Posterior vena cava (tissue), 2 donors: ENCODE data around the gene SART1. TPM values are rescaled to one million over a fixed set of nuclear protein-coding genes. Genes with fewer than 3 reads are reported as not detected.
A peak's percentile ranks its signal among the peaks of the same experiment; 100 is the strongest.
"Not testable (repeated sequence)": the region's sequence is repeated elsewhere in the genome, so short reads cannot be mapped to it uniquely, and the experiment has no call there.

Source experiments
- DNase-seq: peaks from one replicate; pipeline ENCODE4 v3.0.0-alpha.2; 2020; ENCODE audit warnings: low spot score
- intact Hi-C, 2 donors: fragments of 100-400 bp; cut with DNase I; formaldehyde crosslinking; loops; one replicate each; pipeline versions ENCODE4 v1.14.1 to v1.14.2; 2022 to 2023
- total RNA-seq, 2 donors: library from RNA; stranded (reverse); fragmentation: NEBNext Ultra II Directional; extraction: Animal tissue kit (Norgen Biotek cat#: 25700); gene quantifications; one replicate each; pipeline ENCODE4 v1.2.1, GENCODE V29; 2021
- donor health status: DM: yes; HTN: yes; CAD: no.
- donor health status: DM: yes; HTN: yes; CAD: no.

SART1 gene
- total RNA-seq, 2 donors from 2014 or later = 41.1 to 46.2 TPM

- intact Hi-C loops = no loop called here
- no peak for DNase-seq
These were observed 32.9 kb upstream of the SART1 start for GRCh38 chr11:65928667-65929066.

DNA sequence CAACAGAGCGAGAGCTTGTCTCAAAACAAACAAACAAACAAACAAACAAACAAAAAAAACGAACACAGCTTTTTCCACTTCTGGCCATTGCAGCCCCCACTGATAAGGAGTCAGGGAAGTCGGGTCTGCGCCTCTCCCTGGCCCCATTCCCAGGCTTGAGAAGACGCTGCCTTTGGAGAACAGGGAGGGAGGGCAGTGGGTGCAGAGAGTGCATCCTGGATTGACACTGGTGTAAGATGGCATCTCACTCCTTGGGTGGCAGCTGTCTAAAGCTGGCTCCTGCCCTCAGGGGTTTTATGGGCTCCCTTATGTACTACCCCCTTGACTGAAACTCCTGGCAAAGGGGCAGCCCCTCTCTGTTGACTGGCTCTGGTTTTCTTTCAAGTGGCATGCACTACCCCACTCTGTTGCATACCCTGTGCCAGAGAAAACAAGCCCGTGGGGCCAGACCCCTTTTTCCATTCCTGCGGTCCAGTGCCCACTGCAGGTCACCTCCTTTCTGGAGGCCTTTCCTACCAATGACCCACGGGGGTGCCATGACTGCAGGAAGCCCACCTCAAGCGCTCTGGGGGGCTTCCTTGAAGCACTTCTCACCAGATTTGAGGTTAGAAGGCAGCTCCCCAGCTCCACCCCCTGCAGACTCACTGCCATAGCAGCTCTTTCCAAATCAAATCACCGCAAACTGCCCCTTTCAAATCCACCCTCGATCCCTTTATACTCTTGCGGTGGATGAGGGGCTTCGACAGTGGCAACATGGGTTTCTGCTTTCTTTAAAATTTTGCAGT, 29.6 kb upstream of the SART1 start:
- intact Hi-C loops = no loop called here
- DNase-seq = no peak

DNA sequence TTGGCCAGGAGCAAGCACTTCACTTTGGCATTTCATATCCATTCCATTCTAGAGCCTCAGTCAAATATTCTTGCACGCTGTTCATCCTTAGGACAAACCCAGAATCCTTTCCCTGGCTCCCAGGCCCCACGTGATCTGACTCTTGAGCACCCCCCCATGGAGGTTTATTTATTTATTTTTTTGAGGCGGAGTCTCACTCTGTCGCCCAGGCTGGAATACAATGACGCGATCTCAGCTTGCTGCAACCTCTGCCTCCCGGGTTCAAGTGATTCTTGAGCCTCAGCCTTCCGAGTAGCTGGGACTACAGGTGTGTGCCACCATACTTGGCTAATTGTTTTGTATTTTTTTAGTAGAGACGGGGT, 29.0 kb upstream of the SART1 start:
- intact Hi-C loops = no loop called here
- no peak for DNase-seq

- intact Hi-C loops = no loop called here
- no peak for DNase-seq
These were observed 27.5 kb upstream of the SART1 start for GRCh38 chr11:65934014-65934413.

DNA sequence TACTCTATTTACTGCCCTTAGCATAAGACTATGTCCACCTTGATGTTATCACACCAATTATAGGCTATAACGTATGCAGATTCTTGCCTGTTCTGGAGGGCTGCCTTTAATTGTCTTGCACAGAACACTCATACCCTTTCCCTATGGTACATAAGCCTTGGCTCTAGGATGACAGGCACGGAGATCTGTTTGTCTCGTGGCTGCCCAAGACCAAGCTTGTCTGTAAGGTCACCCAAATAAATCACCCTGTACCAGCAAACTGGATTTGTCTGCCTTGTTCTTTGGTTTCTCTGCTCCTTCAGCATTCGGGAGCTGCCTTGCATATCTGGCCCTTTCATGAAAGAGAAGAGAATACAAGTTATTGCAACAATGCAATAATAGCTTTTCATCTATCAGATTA, 23.8 kb upstream of the SART1 start:
- intact Hi-C loops = no loop called here
- DNase-seq = no peak

DNA sequence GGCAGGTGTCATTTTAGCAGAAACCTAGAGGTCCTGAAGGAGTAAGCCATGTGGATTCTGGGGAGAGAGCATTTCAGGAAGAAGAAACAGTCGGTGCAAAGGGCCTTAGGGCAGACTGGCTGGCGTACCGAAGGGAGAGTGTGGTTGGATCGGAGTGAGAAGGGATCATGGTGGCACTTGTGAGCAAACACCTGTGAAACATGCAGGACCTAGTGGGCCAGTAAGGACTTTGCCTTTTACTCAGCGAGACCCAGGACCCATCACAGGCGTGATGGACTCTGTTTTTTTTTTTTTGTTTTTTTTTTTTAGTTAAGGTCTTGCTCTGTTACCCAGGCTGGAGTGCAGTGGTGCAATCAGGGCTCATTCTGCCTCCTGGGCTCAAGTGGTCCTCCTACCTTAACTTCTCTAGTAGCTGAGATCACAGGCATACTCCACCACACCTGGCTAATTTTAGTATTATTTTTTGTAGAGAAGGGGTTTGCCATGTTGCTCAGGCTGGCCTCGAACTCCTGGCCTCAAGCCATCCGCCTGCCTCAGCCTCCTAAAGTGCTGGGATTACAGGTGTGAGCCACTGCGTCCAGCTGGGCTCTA, 19.7 kb upstream of the SART1 start:
- intact Hi-C loops = loop anchor here in 1 of 2 donors (5.0 kb wide), 1 partner anchor 1010 kb away; no protein-coding TSS in a partner anchor
- no peak for DNase-seq

- intact Hi-C loops = loop anchor here in 1 of 2 donors (5.0 kb wide), 1 partner anchor 1010 kb away; no protein-coding TSS in a partner anchor
- DNase-seq = no peak
These were observed 19.0 kb upstream of the SART1 start for GRCh38 chr11:65942531-65942930.

DNA sequence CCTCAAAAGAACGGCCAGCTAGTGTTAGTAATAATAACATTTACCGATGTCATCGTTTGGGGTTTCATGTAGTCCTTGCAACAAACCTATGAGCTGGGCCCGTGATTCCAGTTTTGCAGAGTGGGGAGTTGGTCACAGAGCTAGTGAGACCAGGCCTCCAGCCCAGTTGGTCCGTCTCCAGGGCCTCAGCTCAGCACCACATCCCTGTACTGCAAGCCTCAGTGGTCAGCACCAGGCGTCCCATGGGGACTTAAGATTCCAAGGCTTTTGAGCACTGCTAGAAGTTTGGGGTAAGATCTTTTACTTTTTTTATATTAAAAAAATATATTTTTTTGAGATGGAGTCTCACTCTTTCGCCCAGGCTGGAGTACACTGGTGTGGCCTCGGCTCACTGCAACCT, 17.3 kb upstream of the SART1 start:
- intact Hi-C loops = loop anchor here in 1 of 2 donors (5.0 kb wide), 1 partner anchor 1008 kb away; no protein-coding TSS in a partner anchor
- no peak for DNase-seq

GRCh38 chr11:65944767-65945166, 16.8 kb upstream of the SART1 start:
- no peak for DNase-seq
- intact Hi-C loops = loop anchor here in 1 of 2 donors (5.0 kb wide), 1 partner anchor 1008 kb away; no protein-coding TSS in a partner anchor

- intact Hi-C loops = no loop called here
- DNase-seq = no peak
These were observed 16.1 kb upstream of the SART1 start, which contains the start of gene TSGA10IP for GRCh38 chr11:65945430-65945911. TSS of gene TSGA10IP (plus strand) at chr11:65945480. CDS start at chr11:65945676, 196 bp downstream.

- no peak for DNase-seq
- intact Hi-C loops = no loop called here
These were observed 15.5 kb upstream of the SART1 start for GRCh38 chr11:65945941-65946558.

DNA sequence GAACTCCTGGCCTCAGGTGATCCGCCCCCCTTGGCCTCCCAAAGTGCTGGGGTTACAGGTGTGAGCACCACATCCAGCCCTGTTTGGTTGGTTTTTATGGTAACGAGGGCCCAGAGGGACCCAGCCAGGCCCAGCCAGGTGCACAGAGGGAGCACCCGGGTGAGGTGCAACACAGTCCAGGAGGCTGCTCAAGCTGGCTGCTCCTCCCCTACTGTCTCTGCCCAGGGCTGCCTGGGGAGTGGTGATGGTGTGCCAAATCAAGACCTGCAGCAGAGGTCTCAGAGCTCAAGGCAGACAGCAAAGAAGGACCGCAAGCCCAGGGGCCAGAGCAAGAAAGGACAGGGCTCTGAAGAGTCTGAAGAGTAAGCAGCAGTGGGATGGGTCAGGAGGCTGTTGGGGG, 14.9 kb upstream of the SART1 start:
- no peak for DNase-seq
- intact Hi-C loops = no loop called here

GRCh38 chr11:65947133-65947532, 14.4 kb upstream of the SART1 start:
- no peak for DNase-seq
- intact Hi-C loops = no loop called here

- DNase-seq = peak; percentile 24
- intact Hi-C loops = no loop called here
These were observed 13.9 kb upstream of the SART1 start for GRCh38 chr11:65947603-65948125.

GRCh38 chr11:65950711-65951110, 10.8 kb upstream of the SART1 start:
- intact Hi-C loops, DNase-seq: not testable (repeated sequence)

DNA sequence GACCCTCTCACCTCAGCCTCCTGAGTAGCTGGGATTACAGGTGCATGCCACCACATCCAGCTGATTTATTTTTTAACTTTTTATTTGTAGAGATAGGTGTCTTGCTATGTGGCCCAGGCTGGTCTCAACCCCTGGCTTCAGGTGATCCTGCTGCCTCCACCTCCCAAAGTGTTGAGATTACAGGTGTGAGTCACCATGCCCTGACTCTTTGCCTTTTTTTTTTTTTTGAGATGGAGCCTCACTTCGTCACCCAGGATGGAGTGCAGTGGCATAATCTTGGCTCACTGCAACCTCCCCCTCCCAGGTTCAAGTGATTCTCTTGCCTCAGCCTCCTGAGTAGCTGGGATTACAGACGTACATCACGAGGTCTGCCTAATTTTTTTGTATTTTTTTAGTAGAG, 9.9 kb upstream of the SART1 start:
- DNase-seq, intact Hi-C loops: not testable (repeated sequence)

- no peak for DNase-seq
- intact Hi-C loops = no loop called here
These were observed 9.4 kb upstream of the SART1 start for GRCh38 chr11:65952052-65952521.

- no peak for DNase-seq
- intact Hi-C loops = no loop called here
These were observed 8.1 kb upstream of the SART1 start for GRCh38 chr11:65953471-65953870.

GRCh38 chr11:65954771-65955170, 6.8 kb upstream of the SART1 start:
- intact Hi-C loops = loop anchor here in 1 of 2 donors (5.0 kb wide), 1 partner anchor 1173 kb away; no protein-coding TSS in a partner anchor
- no peak for DNase-seq

DNA sequence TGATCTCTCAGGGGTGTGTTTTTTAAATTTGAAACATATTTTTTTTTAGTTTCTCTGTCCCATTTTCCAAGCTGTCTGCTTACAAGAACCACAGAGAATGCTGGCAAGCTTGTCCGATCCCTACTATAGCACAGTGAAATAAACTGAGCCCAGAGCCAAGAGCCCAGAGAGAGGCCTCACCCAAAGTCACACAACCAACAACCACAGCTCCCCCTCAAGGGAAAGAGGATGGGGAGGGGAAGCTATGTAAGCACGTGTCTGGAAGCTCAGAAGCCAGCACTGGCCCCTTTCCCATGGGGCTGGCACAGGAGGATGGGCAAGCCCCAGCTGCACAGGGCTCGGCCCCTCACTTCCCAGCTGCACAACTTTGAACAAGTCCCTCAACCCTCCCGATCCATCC, 3.2 kb upstream of the SART1 start:
- no peak for DNase-seq
- intact Hi-C loops = loop anchor here in 1 of 2 donors (5.0 kb wide), 1 partner anchor 1169 kb away; no protein-coding TSS in a partner anchor
